DND-41 (cell line): ENCODE measurements around the gene SEMA3B.

Experiments used
- ATAC-seq: fragments of 200-7000 bp; cut with Tn5 transposase; 3 replicates; pipeline ENCODE4 v1.9.1; 2021; ENCODE audit warnings: low read depth; ENCODE audit not compliant: insufficient read depth
- DNase-seq: peaks from one replicate; pipeline ENCODE4 v3.0.0-alpha.2; 2020
- H2AFZ ChIP-seq: 2 replicates; pipeline ENCODE4 v1.6.0; 2012; ENCODE audit warnings: low read depth, low read length
- H3K27ac ChIP-seq: 2 replicates; pipeline ENCODE4 v1.5.1; 2012; ENCODE audit warnings: low read length, inconsistent platforms
- H3K27me3 ChIP-seq: fragments of 200-600 bp; sonication (generic); 2 replicates; pipeline ENCODE4 v1.6.0; 2012; ENCODE audit warnings: low read length, mild to moderate bottlenecking, inconsistent platforms; ENCODE audit not compliant: insufficient read depth, poor library complexity
- H3K36me3 ChIP-seq: 2 replicates; pipeline ENCODE4 v1.5.1; 2012; ENCODE audit warnings: low read length, inconsistent platforms; ENCODE audit not compliant: insufficient read depth
- H3K4me1 ChIP-seq: 2 replicates; pipeline ENCODE4 v1.5.1; 2012; ENCODE audit warnings: mild to moderate bottlenecking, low read length; ENCODE audit not compliant: insufficient read depth
- H3K4me2 ChIP-seq: 2 replicates; pipeline ENCODE4 v1.6.0; 2012; ENCODE audit warnings: mild to moderate bottlenecking, moderate library complexity, low read length, inconsistent platforms; ENCODE audit not compliant: insufficient read depth
- H3K4me3 ChIP-seq, 2 experiments: fragments of 200-600 bp in 1 of 2; shearing (Covaris generic) in 1 of 2; 2 replicates each; pipeline ENCODE4 v1.5.1; 2012 to 2016; ENCODE audit warnings: inconsistent platforms in 2 of 2, low read length in 2 of 2, mild to moderate bottlenecking in 2 of 2, low read depth in 1 of 2, moderate library complexity in 1 of 2
- H3K79me2 ChIP-seq: 2 replicates; pipeline ENCODE4 v1.6.0; 2012; ENCODE audit warnings: low read length, inconsistent platforms; ENCODE audit not compliant: insufficient read depth
- H3K9ac ChIP-seq: 2 replicates; pipeline ENCODE4 v1.6.0; 2012; ENCODE audit warnings: low read depth, mild to moderate bottlenecking, inconsistent platforms, low read length, moderate library complexity
- H3K9me3 ChIP-seq: 2 replicates; pipeline ENCODE4 v1.5.1; 2012; ENCODE audit warnings: low read length, moderate library complexity, mild to moderate bottlenecking, inconsistent platforms; ENCODE audit not compliant: insufficient read depth, severe bottlenecking
- H4K20me1 ChIP-seq: 2 replicates; pipeline ENCODE4 v1.6.0; 2012; ENCODE audit warnings: low read length; ENCODE audit not compliant: insufficient read depth
- EZH2 ChIP-seq: IDR thresholded peaks from 3 replicates; pipeline ENCODE4 v1.6.1; 2012; ENCODE audit warnings: borderline replicate concordance, low read depth, mild to moderate bottlenecking, moderate library complexity, low read length, inconsistent platforms; ENCODE audit not compliant: severe bottlenecking
- TF ChIP-seq, protein P1 (sequence below): IDR thresholded peaks from 2 replicates; pipeline ENCODE4 v1.5.1; 2012; ENCODE audit warnings: borderline replicate concordance, low read length, moderate library complexity, mild to moderate bottlenecking; ENCODE audit not compliant: poor library complexity, severe bottlenecking; ENCODE audit errors: extremely low read depth

Gene SEMA3B

GRCh38 chr3:50314342-50314741, 45.4 kb downstream of the SEMA3B start:
- Histone ChIP-seq H3K36me3 (peaks cover 35% of the 10 kb centered on the region), H4K20me1 (peaks cover 13% of the 10 kb centered on the region; the same call in 1 of the 2 replicates), H3K4me2 (no peak overlapping the region), H3K4me3 (no peak overlapping the region), H3K9me3 (peaks cover 7% of the 10 kb centered on the region), H3K27ac (no peak overlapping the region), H3K27me3 (no peaks in the 10 kb centered on the region), H3K79me2 (peaks cover 8% of the 10 kb centered on the region), H3K4me1 (peaks cover 15% of the 10 kb centered on the region), H3K9ac (no peak overlapping the region), H2AFZ (no peak overlapping the region)
- TF ChIP-seq, protein P1, sequence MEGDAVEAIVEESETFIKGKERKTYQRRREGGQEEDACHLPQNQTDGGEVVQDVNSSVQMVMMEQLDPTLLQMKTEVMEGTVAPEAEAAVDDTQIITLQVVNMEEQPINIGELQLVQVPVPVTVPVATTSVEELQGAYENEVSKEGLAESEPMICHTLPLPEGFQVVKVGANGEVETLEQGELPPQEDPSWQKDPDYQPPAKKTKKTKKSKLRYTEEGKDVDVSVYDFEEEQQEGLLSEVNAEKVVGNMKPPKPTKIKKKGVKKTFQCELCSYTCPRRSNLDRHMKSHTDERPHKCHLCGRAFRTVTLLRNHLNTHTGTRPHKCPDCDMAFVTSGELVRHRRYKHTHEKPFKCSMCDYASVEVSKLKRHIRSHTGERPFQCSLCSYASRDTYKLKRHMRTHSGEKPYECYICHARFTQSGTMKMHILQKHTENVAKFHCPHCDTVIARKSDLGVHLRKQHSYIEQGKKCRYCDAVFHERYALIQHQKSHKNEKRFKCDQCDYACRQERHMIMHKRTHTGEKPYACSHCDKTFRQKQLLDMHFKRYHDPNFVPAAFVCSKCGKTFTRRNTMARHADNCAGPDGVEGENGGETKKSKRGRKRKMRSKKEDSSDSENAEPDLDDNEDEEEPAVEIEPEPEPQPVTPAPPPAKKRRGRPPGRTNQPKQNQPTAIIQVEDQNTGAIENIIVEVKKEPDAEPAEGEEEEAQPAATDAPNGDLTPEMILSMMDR: no peak
- TF ChIP-seq EZH2: no peak
- DNase-seq (no peak), ATAC-seq (no peak)

DNA sequence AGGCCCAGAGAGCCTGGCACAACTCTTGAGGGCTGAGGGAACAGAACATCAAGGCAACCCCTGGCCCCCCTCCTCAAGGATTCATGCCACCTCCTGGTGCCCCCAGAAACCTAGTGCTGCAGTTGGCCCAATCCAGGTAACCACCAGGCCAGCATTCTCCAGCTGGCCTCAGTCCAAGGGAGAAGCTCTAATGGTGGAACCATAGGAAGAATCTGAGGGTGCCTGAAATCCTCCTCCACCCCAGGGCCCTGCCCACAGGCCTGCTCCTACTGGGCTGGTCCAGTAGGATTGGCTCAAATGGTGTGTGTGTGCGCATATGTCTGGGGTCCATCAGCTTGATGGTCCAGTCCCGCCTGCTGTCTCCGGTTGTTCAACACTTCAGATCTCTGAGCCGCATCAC, 45.9 kb downstream of the SEMA3B start:
- Histone ChIP-seq H3K27me3 (no peaks in the 10 kb centered on the region), H3K4me2 (no peak overlapping the region), H2AFZ (no peak overlapping the region), H3K36me3 (peaks cover 40% of the 10 kb centered on the region), H3K4me1 (peaks cover 20% of the 10 kb centered on the region), H3K79me2 (peaks cover 13% of the 10 kb centered on the region), H3K9ac (no peak overlapping the region), H3K4me3 (no peak overlapping the region), H3K27ac (no peak overlapping the region), H3K9me3 (peaks cover 2% of the 10 kb centered on the region), H4K20me1 (peaks cover 13% of the 10 kb centered on the region; the same call in 1 of the 2 replicates)
- no peak for DNase-seq
- no peak for TF ChIP-seq EZH2
- TF ChIP-seq, protein P1: no peak
- no peak for ATAC-seq

DNA sequence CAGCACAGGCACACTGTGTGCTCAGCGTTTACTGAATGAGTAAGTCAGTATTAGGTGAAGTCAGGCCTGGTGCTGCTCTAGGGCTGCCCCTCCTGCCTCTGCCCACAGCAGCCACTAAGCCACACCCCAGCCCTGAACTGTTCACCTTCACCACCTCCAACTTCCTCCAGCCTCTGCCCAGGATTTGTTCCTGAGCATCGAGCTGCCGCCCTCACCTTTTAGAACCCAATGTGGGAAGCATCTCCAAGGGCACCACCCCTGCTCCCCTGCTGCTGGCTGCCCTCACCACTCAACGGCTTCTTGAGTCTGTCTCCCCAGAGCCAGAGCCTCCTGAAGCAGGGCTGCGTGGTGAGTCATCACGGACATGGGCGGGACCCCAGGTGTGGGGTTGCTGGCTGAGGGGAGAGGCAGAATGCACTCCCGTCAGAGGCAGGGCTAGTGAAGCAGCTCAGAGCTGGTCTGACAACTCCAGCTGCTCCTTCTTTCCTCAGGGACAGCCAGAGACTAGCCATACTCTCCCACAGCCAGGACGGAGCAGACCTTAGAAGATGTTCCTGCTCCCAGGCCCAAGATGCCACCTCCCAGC, 47.8 kb downstream of the SEMA3B start:
- Histone ChIP-seq H3K9ac (no peak overlapping the region), H4K20me1 (peaks cover 19% of the 10 kb centered on the region; the same call in 1 of the 2 replicates), H3K4me3 (no peak overlapping the region), H3K4me1 (peaks cover 33% of the 10 kb centered on the region), H3K9me3 (no peaks in the 10 kb centered on the region), H2AFZ (no peak overlapping the region), H3K36me3 (peaks cover 44% of the 10 kb centered on the region), H3K4me2 (no peak overlapping the region), H3K27me3 (no peaks in the 10 kb centered on the region), H3K27ac (no peak overlapping the region), H3K79me2 (peaks cover 24% of the 10 kb centered on the region)
- DNase-seq (no peak), ATAC-seq (no peak)
- TF ChIP-seq EZH2: no peak
- TF ChIP-seq, protein P1: no peak

GRCh38 chr3:50317300-50317699, 48.4 kb downstream of the SEMA3B start:
- H3K27ac ChIP-seq: no peak overlapping the region
- peaks cover 24% of the 10 kb centered on the region for H3K79me2 ChIP-seq
- H2AFZ ChIP-seq: no peak overlapping the region
- no peak overlapping the region for H3K4me3 ChIP-seq
- peaks cover 39% of the 10 kb centered on the region for H3K4me1 ChIP-seq
- no peak for DNase-seq
- H4K20me1 ChIP-seq: peaks cover 19% of the 10 kb centered on the region; the same call in 1 of the 2 replicates
- no peaks in the 10 kb centered on the region for H3K9me3 ChIP-seq
- ATAC-seq: no peak
- H3K9ac ChIP-seq: no peak overlapping the region
- H3K27me3 ChIP-seq: no peaks in the 10 kb centered on the region
- no peak overlapping the region for H3K4me2 ChIP-seq
- peaks cover 44% of the 10 kb centered on the region for H3K36me3 ChIP-seq
- TF ChIP-seq EZH2: no peak
- TF ChIP-seq, protein P1: no peak
